ENCODE measurements around the gene KRT75. TPM values are rescaled to one million over a fixed set of nuclear protein-coding genes. Genes with fewer than 3 reads are reported as not detected.

The KRT75 gene
- total and polyA plus RNA-seq, 2 of the 4 experiments (the other 2 are of a cell fraction), result not detected

DNA sequence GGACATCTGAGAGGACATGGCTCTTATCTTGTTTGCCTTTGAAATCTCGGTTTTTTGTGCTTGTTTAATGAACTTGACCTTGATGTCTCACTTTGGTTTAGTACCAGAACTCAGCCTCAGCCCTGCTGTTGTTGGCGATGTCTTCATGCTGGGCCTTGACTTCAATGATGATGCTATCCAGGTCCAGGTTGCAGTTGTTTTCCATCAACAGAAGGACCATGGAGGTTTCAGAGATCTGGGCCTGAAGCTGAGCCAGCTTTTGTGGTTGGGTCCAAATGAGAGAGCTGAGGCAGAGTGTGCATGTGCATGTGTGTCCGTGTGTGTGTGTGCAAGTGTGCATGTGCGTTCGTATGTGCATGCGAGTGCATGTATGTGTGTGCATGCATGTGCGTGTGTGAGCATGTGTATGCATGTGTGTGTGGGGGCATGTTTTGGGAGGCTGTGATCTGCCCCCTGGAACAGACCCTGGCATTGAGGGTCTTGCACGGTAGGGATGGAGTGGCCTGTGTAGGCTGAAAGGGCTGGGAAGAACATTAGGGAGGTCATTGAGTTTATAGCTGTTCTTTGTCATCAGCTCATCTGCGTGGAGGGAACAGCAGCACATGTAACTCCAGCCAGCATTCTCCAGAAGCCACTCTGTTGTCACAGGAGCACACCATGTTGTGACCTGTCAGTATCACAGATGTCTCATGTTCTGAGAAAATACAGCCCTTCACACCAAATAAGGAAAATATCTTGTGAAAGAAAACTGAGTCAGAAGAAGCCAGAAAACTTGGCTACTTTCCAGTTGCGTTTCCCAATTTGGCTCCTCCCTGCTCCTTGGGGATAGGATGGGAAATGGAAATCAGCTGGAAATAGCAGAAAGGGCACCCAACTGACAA lies 18.1 kb downstream of the KRT75 start:
- Histone ChIP-seq H3K9ac (ENCODE audit: low read depth, low read length) (no peak overlapping the region), H2AK5ac (ENCODE audit: low read depth, low read length) (no peak overlapping the region), H2BK5ac (ENCODE audit: low read depth, low read length, poor library complexity, severe bottlenecking) (no peak overlapping the region), H3K79me1 (ENCODE audit: low read depth in 1 of 2, low read length in 2 of 2) (no peaks in the 10 kb centered on the region), H3K4me1 (ENCODE audit: control insufficient read depth, insufficient read depth, low read length) (no peaks in the 10 kb centered on the region), H2BK20ac (ENCODE audit: low read depth, low read length) (no peak overlapping the region), H3K4me2 (ENCODE audit: low read depth, low read length) (no peak overlapping the region), H3K18ac (ENCODE audit: low read depth, low read length) (no peak overlapping the region), H3K4me3 (ENCODE audit: insufficient read depth, low read depth, low read length) (no peak overlapping the region), H3K27ac (ENCODE audit: insufficient read depth, low read length) (no peak overlapping the region), H3K27me3 (ENCODE audit: control insufficient read depth, insufficient read depth, low read length) (peaks cover 7% of the 10 kb centered on the region), H2AFZ (replicated peaks; ENCODE audit: low read length, poor library complexity) (no peak overlapping the region), H3K36me3 (ENCODE audit: control insufficient read depth, insufficient read depth, low read length) (no peaks in the 10 kb centered on the region), H3K9me1 (ENCODE audit: insufficient read depth, low read length) (peaks cover 6% of the 10 kb centered on the region; the same call in 1 of the 2 replicates), H3K4ac (ENCODE audit: low read depth, low read length) (no peak overlapping the region), H3K9me3 (ENCODE audit: control insufficient read depth, insufficient read depth, low read length) (no peaks in the 10 kb centered on the region), H4K8ac (ENCODE audit: low read depth in 2 of 2, low read length in 2 of 2) (no peak overlapping the region), H4K91ac (ENCODE audit: insufficient read depth, low read depth, low read length) (peak overlapping the region; percentile 10; the same call in 1 of the 2 replicates), H4K20me1 (ENCODE audit: insufficient read depth, low read length) (no peaks in the 10 kb centered on the region), H3K14ac (replicated peaks; ENCODE audit: low read depth, low read length) (no peak overlapping the region), H4K5ac (ENCODE audit: low read depth, low read length) (no peak overlapping the region), H2BK120ac (ENCODE audit: low read depth, low read length) (no peak overlapping the region), H3K23ac (ENCODE audit: low read depth, low read length) (no peak overlapping the region), H2BK15ac (ENCODE audit: low read depth, low read length) (no peak overlapping the region), H3K56ac (ENCODE audit: extremely low read depth, insufficient read depth, low read length) (no peak overlapping the region), H2AK9ac (replicated peaks; ENCODE audit: low read depth, low read length, poor library complexity) (no peak overlapping the region)
- BruUV-seq (replicated peaks), result no TSS peak
- dilution Hi-C loops (cut with HindIII; ENCODE audit: low sequenced_read_pairs, unreplicated experiment), result no loop called here
- intact Hi-C loops (cut with micrococcal nuclease), result no loop called here
- WGBS, 2 experiments (ENCODE audit: extremely low coverage in 2 of 2, insufficient read length in 1 of 2), result 79% methylated on average over 8 of the region's 10 CpGs; no CpG with 5 or more reads in 1 of the 2 experiments
- peak; percentile 71 for DNase-seq
- in situ Hi-C loops (cut with MboI; ENCODE audit: low sequenced_read_pairs), result no loop called here
- ATAC-seq (ENCODE audit: low read depth), result peak; percentile 60
- TF ChIP-seq SMC3 (IDR thresholded peaks at IDR 0.05; ENCODE audit: low read depth, low read length) (no peak), FOS (IDR thresholded peaks at IDR 0.05; ENCODE audit: low read depth, low read length) (no peak), MXI1 (IDR thresholded peaks at IDR 0.05; ENCODE audit: borderline replicate concordance, low read depth, low read length) (0 out of 2 replicates have a peak, but pooled peaks have one; percentile 24), CHD1 (IDR thresholded peaks at IDR 0.05; ENCODE audit: low read depth, low read length) (no peak), RFX5 (IDR thresholded peaks at IDR 0.05; ENCODE audit: low read depth, low read length) (no peak), CEBPB (IDR thresholded peaks at IDR 0.05; ENCODE audit: low read depth, low read length) (peak; percentile 44; the same call in 1 of the 2 replicates), RCOR1 (IDR thresholded peaks at IDR 0.05; ENCODE audit: insufficient replicate concordance, low read length) (no peak), MAFK (IDR thresholded peaks at IDR 0.05; ENCODE audit: low read depth, low read length) (no peak)
- ChIA-PET CTCF (interaction anchor here (0.6 kb wide), 1 partner anchor 449 kb away, joined by 3 read pairs; no protein-coding TSS in a partner anchor), POLR2A (ENCODE audit: unreplicated experiment) (no interaction called here)

Measured in IMR-90 (cell line).